Measurements from ENCODE around the gene FITM1. TPM values are rescaled to one million over a fixed set of nuclear protein-coding genes. Genes with fewer than 3 reads are reported as not detected.

Gene FITM1
- total RNA-seq, 1 experiment from 2014 or later: 0.55 TPM

GRCh38 chr14:24179961-24180796, 49.7 kb downstream of the FITM1 start:
- peak; percentile 43 for DNase-seq
- H4K20me1 ChIP-seq (ENCODE audit: low read length): no peaks in the 10 kb centered on the region
- no peak overlapping the region for H2AFZ ChIP-seq (ENCODE audit: low read length)
- no peaks in the 10 kb centered on the region for H3F3A ChIP-seq (ENCODE audit: low read length, unreplicated experiment)
- no peaks in the 10 kb centered on the region for H3K4me1 ChIP-seq (ENCODE audit: insufficient read depth, low read length)
- BruUV-seq (replicated peaks): no TSS peak
- H3K9me2 ChIP-seq (replicated peaks; ENCODE audit: low read length): no peaks in the 10 kb centered on the region
- TF ChIP-seq EZH2 (IDR thresholded peaks at IDR 0.05; ENCODE audit: low read length, unreplicated experiment): no peak
- TF ChIP-seq, protein P1, sequence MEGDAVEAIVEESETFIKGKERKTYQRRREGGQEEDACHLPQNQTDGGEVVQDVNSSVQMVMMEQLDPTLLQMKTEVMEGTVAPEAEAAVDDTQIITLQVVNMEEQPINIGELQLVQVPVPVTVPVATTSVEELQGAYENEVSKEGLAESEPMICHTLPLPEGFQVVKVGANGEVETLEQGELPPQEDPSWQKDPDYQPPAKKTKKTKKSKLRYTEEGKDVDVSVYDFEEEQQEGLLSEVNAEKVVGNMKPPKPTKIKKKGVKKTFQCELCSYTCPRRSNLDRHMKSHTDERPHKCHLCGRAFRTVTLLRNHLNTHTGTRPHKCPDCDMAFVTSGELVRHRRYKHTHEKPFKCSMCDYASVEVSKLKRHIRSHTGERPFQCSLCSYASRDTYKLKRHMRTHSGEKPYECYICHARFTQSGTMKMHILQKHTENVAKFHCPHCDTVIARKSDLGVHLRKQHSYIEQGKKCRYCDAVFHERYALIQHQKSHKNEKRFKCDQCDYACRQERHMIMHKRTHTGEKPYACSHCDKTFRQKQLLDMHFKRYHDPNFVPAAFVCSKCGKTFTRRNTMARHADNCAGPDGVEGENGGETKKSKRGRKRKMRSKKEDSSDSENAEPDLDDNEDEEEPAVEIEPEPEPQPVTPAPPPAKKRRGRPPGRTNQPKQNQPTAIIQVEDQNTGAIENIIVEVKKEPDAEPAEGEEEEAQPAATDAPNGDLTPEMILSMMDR (conservative IDR thresholded peaks at IDR 0.05; ENCODE audit: low read depth, low read length): no peak
- TF ChIP-seq EZH2phosphoT487 (IDR thresholded peaks at IDR 0.05; ENCODE audit: borderline replicate concordance, low read length): no peak
- no peaks in the 10 kb centered on the region for H3K79me2 ChIP-seq (ENCODE audit: low read length)
- intact Hi-C loops (cut with micrococcal nuclease): no loop called here
- ChIA-PET POLR2A (ENCODE audit: unreplicated experiment) (no interaction called here), CTCF (no interaction called here)
- no peak overlapping the region for H3K4me2 ChIP-seq (ENCODE audit: low read length)
- ATAC-seq: peak; percentile 69
- no peaks in the 10 kb centered on the region for H3K27me3 ChIP-seq (ENCODE audit: low read length)
- no peaks in the 10 kb centered on the region for H3K9me3 ChIP-seq (ENCODE audit: low read length)
- H3K4me3 ChIP-seq (ENCODE audit: low read length): no peak overlapping the region
- peaks cover 27% of the 10 kb centered on the region; the same call in 1 of the 2 replicates for H3K36me3 ChIP-seq (ENCODE audit: low read depth, low read length)
- no peak overlapping the region for H3K27ac ChIP-seq (ENCODE audit: low read length)
- no peak overlapping the region for H3K9ac ChIP-seq (ENCODE audit: low read length)

- Histone ChIP-seq H4K20me1 (ENCODE audit: low read length) (no peaks in the 10 kb centered on the region), H3K4me1 (ENCODE audit: insufficient read depth, low read length) (no peaks in the 10 kb centered on the region), H3K9me3 (ENCODE audit: low read length) (no peaks in the 10 kb centered on the region), H3K4me2 (ENCODE audit: low read length) (no peak overlapping the region), H3K79me2 (ENCODE audit: low read length) (peaks cover 4% of the 10 kb centered on the region), H3K27me3 (ENCODE audit: low read length) (no peaks in the 10 kb centered on the region), H3K9me2 (replicated peaks; ENCODE audit: low read length) (no peaks in the 10 kb centered on the region), H3F3A (ENCODE audit: low read length, unreplicated experiment) (no peaks in the 10 kb centered on the region), H3K9ac (ENCODE audit: low read length) (no peak overlapping the region), H3K36me3 (ENCODE audit: low read depth, low read length) (peaks cover 37% of the 10 kb centered on the region; the same call in 1 of the 2 replicates), H2AFZ (ENCODE audit: low read length) (no peak overlapping the region), H3K27ac (ENCODE audit: low read length) (no peak overlapping the region), H3K4me3 (ENCODE audit: low read length) (no peak overlapping the region)
- ChIA-PET CTCF (no interaction called here), POLR2A (ENCODE audit: unreplicated experiment) (no interaction called here)
- TF ChIP-seq EZH2phosphoT487 (IDR thresholded peaks at IDR 0.05; ENCODE audit: borderline replicate concordance, low read length) (no peak), EZH2 (IDR thresholded peaks at IDR 0.05; ENCODE audit: low read length, unreplicated experiment) (no peak)
- TF ChIP-seq, protein P1 (conservative IDR thresholded peaks at IDR 0.05; ENCODE audit: low read depth, low read length): no peak
- ATAC-seq: no peak
- no peak for DNase-seq
- intact Hi-C loops (cut with micrococcal nuclease): no loop called here
- no TSS peak for BruUV-seq (replicated peaks)
Measured at GRCh38 chr14:24181371-24182077, 51.1 kb downstream of the FITM1 start.

Small RNAs within 50 kb of the gene (microRNA-seq; reads per million reads assigned to microRNA genes)
- gene MIR7703 (ENCODE audit: unreplicated experiment): not detected

Other genes starting within 250 kb of the FITM1 start
- 103 and 108 TPM in 2 replicates for gene DHRS4, start 176.9 kb upstream of the FITM1 start, total RNA-seq (2014; rRNA removed)
- 16.5 and 26.7 TPM in 2 replicates for gene DHRS4L2, start 141.7 kb upstream of the FITM1 start, total RNA-seq (2014; rRNA removed)
- gene CARMIL3, start 78.7 kb upstream of the FITM1 start, total RNA-seq (2014; rRNA removed): not detected in 2 replicates
- not detected in 2 replicates for gene CPNE6, start 59.1 kb upstream of the FITM1 start, total RNA-seq (2014; rRNA removed)
- gene PCK2, start 36.3 kb upstream of the FITM1 start, total RNA-seq (2014; rRNA removed): 10.0 and 11.6 TPM in 2 replicates
- gene DCAF11, start 15.9 kb upstream of the FITM1 start, total RNA-seq (2014; rRNA removed): 68.2 and 85.8 TPM in 2 replicates
- 1.5 and 1.7 TPM in 2 replicates for gene NRL, start 15.7 kb upstream of the FITM1 start, total RNA-seq (2014; rRNA removed)
- 140 and 163 TPM in 2 replicates for gene PSME1, start 5.5 kb downstream of the FITM1 start, total RNA-seq (2014; rRNA removed)
- 30.1 and 36.7 TPM in 2 replicates for gene EMC9, start 10.9 kb downstream of the FITM1 start, total RNA-seq (2014; rRNA removed)
- gene PSME2, start 16.0 kb downstream of the FITM1 start, total RNA-seq (2014; rRNA removed): 211 and 297 TPM in 2 replicates
- 69.6 and 79.4 TPM in 2 replicates for gene RNF31, start 16.8 kb downstream of the FITM1 start, total RNA-seq (2014; rRNA removed)
- gene IRF9, start 30.6 kb downstream of the FITM1 start, total RNA-seq (2014; rRNA removed): 10.5 and 20.6 TPM in 2 replicates
- gene REC8, start 41.4 kb downstream of the FITM1 start, total RNA-seq (2014; rRNA removed): 1.9 and 5.7 TPM in 2 replicates
- gene IPO4, start 58.2 kb downstream of the FITM1 start, total RNA-seq (2014; rRNA removed): 193 and 211 TPM in 2 replicates
- gene TM9SF1, start 64.8 kb downstream of the FITM1 start, total RNA-seq (2014; rRNA removed): 52.1 and 58.3 TPM in 2 replicates
- 0.11 TPM in 1 of 2 replicates, not detected in the other for gene TSSK4, start 75.0 kb downstream of the FITM1 start, total RNA-seq (2014; rRNA removed)
- 58.3 and 67.9 TPM in 2 replicates for gene CHMP4A, start 82.8 kb downstream of the FITM1 start, total RNA-seq (2014; rRNA removed)
- 16.2 and 23.5 TPM in 2 replicates for gene MDP1, start 85.4 kb downstream of the FITM1 start, total RNA-seq (2014; rRNA removed)
- 330 and 337 TPM in 2 replicates for gene NEDD8, start 101.7 kb downstream of the FITM1 start, total RNA-seq (2014; rRNA removed)
- gene GMPR2, start 102.3 kb downstream of the FITM1 start, total RNA-seq (2014; rRNA removed): 51.8 and 56.9 TPM in 2 replicates
- 31.7 and 39.8 TPM in 2 replicates for gene TINF2, start 112.0 kb downstream of the FITM1 start, total RNA-seq (2014; rRNA removed)
- 2.6 and 3.2 TPM in 2 replicates for gene TGM1, start 132.5 kb downstream of the FITM1 start, total RNA-seq (2014; rRNA removed)
- 39.2 and 51.5 TPM in 2 replicates for gene RABGGTA, start 140.9 kb downstream of the FITM1 start, total RNA-seq (2014; rRNA removed)
- gene DHRS1, start 169.1 kb downstream of the FITM1 start, total RNA-seq (2014; rRNA removed): 15.8 and 15.9 TPM in 2 replicates
- gene NOP9, start 169.2 kb downstream of the FITM1 start, total RNA-seq (2014; rRNA removed): 30.4 and 35.5 TPM in 2 replicates
- not detected in 2 replicates for gene CIDEB, start 177.3 kb downstream of the FITM1 start, total RNA-seq (2014; rRNA removed)
- gene LTB4R2, start 179.5 kb downstream of the FITM1 start, total RNA-seq (2014; rRNA removed): 9.3 and 19.3 TPM in 2 replicates
- 11.6 and 13.1 TPM in 2 replicates for gene LTB4R, start 180.8 kb downstream of the FITM1 start, total RNA-seq (2014; rRNA removed)
- 0.04 TPM in 1 of 2 replicates, not detected in the other for gene ADCY4, start 204.4 kb downstream of the FITM1 start, total RNA-seq (2014; rRNA removed)
- gene RIPK3, start 209.3 kb downstream of the FITM1 start, total RNA-seq (2014; rRNA removed): not detected in 2 replicates
- gene NFATC4, start 237.5 kb downstream of the FITM1 start, total RNA-seq (2014; rRNA removed): 11.5 and 15.1 TPM in 2 replicates

Measured in PC-3 (cell line).